Stimulated activated CD8-positive, alpha-beta memory T cell treated with anti-CD3 and anti-CD28 coated beads, Interleukin-15, amount 100 ng/mL, for 4 hours (primary cell): ENCODE measurements around the gene RNF121.

Experiments
- DNase-seq, 2 donors: peaks; one replicate each; pipeline ENCODE4 v3.0.0-alpha.2; 2020; ENCODE audit warnings: low read depth in 2 of 2

Gene RNF121

DNA sequence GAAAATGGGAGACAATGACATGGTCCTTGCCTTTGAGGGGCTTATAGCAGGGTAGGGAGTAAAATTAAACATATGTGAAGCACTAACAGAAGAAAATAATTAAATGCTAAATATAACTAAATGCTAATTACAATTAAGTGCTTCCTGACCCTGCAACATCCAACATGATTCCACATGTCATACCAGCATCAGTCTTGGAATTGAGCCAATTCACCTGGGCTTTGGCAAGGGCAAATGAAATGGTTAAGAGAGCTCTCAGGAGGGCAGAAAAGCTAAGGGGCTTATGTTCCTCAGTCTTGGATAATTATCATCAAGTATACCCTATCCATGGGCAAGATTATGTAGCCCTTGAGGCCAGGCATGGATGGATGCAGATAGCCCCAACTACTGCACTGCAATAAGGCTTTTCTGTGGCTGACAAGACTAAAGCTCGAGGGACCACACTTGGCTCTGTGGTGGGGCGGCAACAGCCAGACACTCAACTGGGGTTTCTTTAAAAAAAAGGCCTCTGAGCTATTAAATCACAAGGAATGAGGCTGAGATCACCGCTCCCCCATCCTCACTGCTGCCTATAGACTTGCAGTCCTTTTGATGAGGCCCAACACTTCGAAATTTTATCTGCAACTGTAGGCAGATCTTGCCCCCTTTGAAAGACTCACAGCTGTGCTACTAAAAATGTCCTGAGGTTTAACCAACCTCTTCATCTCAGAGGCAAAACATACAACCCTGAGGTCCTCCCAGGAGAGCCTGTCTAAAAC is 108.9 kb downstream of the RNF121 start:
- no peak for DNase-seq

DNA sequence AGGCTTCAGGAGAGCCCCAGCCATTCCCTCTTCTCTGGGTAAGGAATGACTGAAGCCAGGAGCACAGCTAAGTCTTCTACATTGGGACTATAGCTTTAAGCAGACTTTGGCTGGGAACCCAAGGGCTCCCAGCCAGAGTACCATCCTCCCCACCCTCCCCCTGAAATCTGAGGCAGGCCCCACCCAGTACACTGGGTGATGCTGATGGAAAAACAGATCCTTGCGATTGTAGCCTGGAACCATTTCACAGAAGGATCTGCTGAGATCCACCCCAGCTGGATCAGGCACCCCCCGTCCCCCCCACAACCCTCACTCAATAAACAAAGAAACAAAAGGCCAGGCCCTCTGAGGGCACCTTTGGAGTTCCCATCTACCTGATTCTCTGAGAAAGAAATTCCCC is 109.6 kb downstream of the RNF121 start:
- no peak for DNase-seq

DNA sequence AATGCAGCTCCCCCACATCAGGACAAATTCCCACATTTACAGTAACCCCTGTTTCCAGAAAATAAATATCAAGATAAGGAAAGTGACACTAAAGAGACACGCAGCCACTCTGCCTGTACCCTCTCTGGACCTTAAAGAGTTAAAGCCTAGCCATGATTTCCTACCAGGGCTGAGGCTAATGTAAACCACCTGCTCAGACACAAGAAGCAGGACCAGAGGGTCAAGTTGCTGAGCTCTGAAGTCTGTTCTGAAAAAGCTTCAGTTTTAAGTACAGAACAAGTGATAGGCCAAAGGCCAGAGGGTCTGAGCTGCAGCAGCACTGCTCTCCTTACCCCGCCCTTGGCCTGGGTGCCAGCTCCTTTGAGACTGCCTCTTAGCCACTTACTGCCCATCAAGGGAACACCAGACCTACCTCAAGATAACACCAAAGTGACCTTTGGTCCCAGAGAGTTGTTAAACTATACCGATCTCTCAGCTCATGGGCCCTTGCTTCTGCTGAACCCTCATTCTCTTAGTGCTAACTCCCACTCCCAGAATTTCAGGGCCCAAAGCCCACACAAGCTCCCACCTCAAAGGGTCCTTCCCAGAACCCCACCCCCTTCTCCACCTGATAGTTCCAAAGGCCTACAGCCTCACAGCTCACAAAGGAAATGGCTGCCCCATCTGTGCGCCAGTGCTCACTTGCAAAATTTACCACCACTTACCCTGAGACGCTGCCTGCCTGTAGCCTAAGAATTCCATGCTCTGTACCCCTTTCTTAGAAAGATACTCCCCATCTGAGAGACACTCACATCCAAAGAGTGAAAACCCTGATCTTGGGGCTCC is 110.4 kb downstream of the RNF121 start:
- DNase-seq, result no peak

DNA sequence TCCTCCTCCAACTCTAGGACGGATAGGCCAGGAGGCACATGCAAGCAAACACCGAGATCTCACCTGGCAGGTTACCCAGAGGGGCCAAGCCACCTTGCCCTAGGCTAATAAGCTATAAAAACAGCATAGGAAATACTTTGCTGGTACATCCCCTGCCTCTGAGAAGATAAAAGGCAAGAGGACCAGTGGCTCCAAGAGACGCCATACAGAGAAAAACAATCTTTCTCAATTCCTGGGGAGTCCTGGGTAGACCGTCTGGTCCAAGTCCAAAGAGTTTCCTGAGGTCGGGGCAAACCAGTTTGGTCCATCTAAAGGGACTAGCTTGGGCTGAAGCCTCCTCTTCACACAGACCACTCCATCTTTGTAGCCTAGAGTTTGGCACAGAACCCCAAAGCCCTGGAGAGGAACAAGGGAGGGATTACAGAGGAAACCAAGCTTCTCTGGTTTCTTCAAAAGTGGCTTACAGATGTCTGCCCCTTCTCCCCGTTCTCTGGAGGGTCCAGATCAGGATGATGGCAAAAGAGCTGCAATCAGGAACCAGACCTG is 111.1 kb downstream of the RNF121 start:
- DNase-seq, result no peak

DNA sequence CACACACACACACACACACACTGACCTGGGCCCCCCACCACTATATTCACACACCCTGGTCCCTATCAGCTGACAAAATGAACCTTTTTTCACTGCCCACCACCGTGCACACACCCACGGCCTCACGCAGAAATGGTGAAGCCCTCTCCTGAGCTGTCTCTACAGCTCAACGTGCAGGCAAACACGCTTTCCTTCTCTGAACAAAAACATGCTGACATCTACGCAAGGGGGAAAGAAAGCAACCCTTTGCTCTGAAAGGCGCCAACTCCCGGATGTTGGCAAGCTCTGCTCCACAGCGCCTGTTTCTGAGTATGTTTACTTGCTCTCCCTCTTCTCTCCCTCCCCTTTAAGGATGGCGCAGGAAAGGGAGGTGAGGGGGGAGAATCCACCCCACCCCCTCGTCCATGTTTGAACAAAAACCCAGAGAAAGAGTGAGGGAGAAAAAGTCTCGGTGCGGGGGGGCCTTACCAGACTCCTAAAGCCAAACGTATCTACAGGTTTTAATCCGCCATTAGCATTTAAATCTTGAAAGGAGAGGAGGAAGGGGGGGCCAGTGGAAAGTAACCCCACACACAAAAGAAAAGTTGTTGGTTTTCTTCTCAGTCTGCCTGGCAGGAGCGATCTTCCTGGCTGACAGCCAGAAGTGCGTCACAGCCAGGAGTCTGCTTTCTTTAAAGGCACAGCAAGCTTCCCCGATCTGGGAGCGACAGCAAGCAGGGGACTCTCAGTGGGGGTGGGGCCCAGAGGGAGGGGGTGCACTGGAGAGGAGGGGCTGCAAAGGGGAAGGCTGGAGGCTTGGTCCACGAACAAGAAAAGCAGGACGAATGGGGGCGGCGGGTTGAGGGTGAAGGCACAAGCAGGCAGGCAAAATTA is 111.9 kb downstream of the RNF121 start:
- DNase-seq, result peak; percentile 40 to 45

DNA sequence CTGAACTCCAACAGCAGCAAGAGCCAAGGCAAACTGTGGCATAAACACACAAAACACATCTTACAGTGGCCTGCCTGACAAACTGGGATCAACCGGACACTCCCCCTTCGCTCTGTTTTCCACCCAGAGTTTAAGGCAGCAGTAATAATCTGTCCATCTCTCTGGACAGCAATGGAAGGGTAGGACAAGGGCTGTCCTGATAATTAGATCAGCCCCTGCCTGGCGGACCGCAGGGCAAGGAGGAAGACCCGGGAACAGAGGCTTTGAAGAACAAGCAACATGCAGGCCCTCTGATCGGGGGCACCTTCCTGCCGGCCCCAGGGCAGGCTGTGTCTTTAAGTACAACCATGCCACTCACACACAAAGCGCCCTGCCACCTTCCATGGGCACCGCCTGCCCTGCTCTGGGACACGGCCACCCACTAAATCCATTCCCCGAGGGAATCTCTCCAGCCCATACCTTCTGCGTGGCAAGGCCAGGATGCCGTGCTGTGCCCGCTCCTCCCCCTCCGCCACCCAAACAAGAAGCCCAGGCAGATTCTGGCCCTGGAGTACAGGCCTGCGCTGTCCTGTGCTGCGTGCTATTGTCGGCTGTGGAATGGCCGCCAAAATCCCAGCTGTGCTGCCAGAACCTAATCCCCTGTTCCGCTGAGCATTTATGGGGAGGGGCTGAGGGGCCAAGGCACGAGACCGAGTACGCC is 112.7 kb downstream of the RNF121 start:
- DNase-seq, result no peak

DNA sequence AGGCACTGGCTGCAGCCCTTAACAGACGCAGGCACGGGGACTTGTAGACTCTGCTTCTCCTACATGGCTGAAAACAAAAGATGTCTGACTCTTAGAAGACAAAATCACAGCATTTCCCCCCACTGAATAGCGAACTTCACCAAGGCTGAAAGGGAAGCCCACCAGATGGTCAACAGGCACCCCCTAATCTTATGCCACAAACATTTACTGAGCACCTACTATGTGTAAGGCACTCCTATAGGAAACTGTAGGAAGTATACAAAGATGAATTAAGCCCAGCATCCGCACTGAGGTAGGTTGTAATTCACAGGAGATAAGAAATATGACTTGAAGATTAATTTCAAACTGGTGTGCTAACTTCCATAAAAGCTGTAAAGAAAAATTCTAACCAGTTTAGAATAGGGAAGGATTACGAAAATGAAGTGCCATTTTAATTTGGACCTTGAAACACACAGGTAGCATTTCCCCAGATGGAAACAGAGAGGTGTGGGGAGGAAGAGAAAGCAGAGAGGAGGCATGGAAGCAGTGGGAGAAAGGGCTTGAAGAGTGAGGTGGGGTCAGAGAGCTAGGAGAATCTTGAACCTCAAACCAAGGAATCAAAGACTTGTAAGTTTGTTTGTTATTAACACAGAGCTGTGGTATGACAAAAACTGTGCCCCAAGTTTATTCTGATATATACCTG is 113.4 kb downstream of the RNF121 start:
- no peak for DNase-seq

DNA sequence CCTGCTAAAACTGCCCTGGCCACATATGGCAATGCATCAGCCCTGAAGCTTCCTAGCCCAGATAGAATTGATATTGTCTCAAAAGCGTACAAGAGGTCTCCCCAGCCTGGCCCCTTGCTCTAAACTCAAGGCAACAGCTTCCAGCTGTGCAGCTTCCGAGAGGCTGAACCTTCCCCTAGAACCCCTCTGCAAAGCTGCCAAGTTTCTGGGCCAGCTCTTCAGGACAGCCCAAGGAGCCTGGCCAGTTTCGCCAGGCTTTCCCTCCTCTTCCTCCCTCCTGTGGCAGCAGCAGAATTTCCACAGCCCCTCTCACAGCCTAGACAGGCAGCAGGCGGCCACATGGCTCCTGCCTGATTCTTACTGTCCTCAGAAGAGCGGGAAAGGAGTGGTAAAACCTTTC is 117.0 kb downstream of the RNF121 start:
- DNase-seq, result no peak
